ENCODE measurements around the gene PARP14.

PARP14 gene

GRCh38 chr3:122758877-122759560 lies 78.4 kb downstream of the PARP14 start:
- no peak for TF ChIP-seq CTCF (IDR thresholded peaks at IDR 0.05; ENCODE audit: low read length, missing control alignments)
- DNase-seq (ENCODE audit: low read depth), result peak; percentile 49
- no peak overlapping the region for H3K4me3 ChIP-seq (replicated peaks; ENCODE audit: low read depth, low read length)

- H3K4me3 ChIP-seq (replicated peaks; ENCODE audit: low read depth, low read length), result no peak overlapping the region
- DNase-seq (ENCODE audit: low read depth), result peak; percentile 7
- no peak for TF ChIP-seq CTCF (IDR thresholded peaks at IDR 0.05; ENCODE audit: low read length, missing control alignments)
Observed at GRCh38 chr3:122760453-122761271, 80.0 kb downstream of the PARP14 start.

- DNase-seq (ENCODE audit: low read depth), result no peak
- no peak overlapping the region for H3K4me3 ChIP-seq (replicated peaks; ENCODE audit: low read depth, low read length)
- no peak for TF ChIP-seq CTCF (IDR thresholded peaks at IDR 0.05; ENCODE audit: low read length, missing control alignments)
Observed at GRCh38 chr3:122766430-122766829, 85.8 kb downstream of the PARP14 start.

- DNase-seq (ENCODE audit: low read depth), result peak; percentile 17
- TF ChIP-seq CTCF (IDR thresholded peaks at IDR 0.05; ENCODE audit: low read length, missing control alignments), result no peak
- H3K4me3 ChIP-seq (replicated peaks; ENCODE audit: low read depth, low read length), result no peak overlapping the region
Observed at GRCh38 chr3:122767540-122768372, 87.1 kb downstream of the PARP14 start.

GRCh38 chr3:122770521-122771202 lies 90.0 kb downstream of the PARP14 start:
- DNase-seq (ENCODE audit: low read depth), result no peak
- no peak for TF ChIP-seq CTCF (IDR thresholded peaks at IDR 0.05; ENCODE audit: low read length, missing control alignments)
- H3K4me3 ChIP-seq (replicated peaks; ENCODE audit: low read depth, low read length), result no peak overlapping the region

- no peak for TF ChIP-seq CTCF (IDR thresholded peaks at IDR 0.05; ENCODE audit: low read length, missing control alignments)
- DNase-seq (ENCODE audit: low read depth), result no peak
- no peak overlapping the region for H3K4me3 ChIP-seq (replicated peaks; ENCODE audit: low read depth, low read length)
Observed at GRCh38 chr3:122772827-122773226, 92.2 kb downstream of the PARP14 start.

Data from fibroblast of pulmonary artery (primary cell).